HEK293 (cell line): ENCODE results near the gene RBM19.

Experiments used
- CTCF ChIA-PET: fragments of 350-600 bp; formaldehyde crosslinking; extraction: SDS; loops from one replicate; lab custom pipeline; 2021; ENCODE audit warnings: antibody characterized with exemption; lab: Yijun Ruan, JAX
- POLR2A ChIA-PET: fragments of 300-600 bp; formaldehyde crosslinking; extraction: SDS; loops from one replicate; lab custom pipeline; 2020; ENCODE audit warnings: antibody characterized with exemption, inconsistent platforms; lab: Yijun Ruan, JAX
- H3K27ac ChIP-seq: fragments of 200-500 bp; sonication (Bioruptor generic); 2 replicates; pipeline ENCODE4 v1.5.1; 2014; ENCODE audit warnings: low read depth, low read length, control low read depth, inconsistent platforms; ENCODE audit errors: extremely low read depth
- H3K36me3 ChIP-seq, 2 experiments: fragments of 200-500 bp in 1 of 2; sonication (Bioruptor generic) in 1 of 2; 1 replicate in 1 of 2; 2 replicates in 1 of 2; pipeline ENCODE4 v1.5.1; 2014 to 2017; ENCODE audit warnings: inconsistent platforms in 2 of 2, low read length in 2 of 2; ENCODE audit not compliant: control insufficient read depth in 2 of 2, insufficient read depth in 1 of 2
- H3K4me1 ChIP-seq: fragments of 200-500 bp; sonication (Bioruptor generic); 2 replicates; pipeline ENCODE4 v1.5.1; 2014; ENCODE audit warnings: mild to moderate bottlenecking, low read length, inconsistent platforms; ENCODE audit not compliant: control insufficient read depth, insufficient read depth
- H3K4me3 ChIP-seq: 2 replicates; pipeline ENCODE4 v1.5.1; 2011; ENCODE audit warnings: low read depth, mild to moderate bottlenecking, control low read depth, low read length, moderate library complexity
- H3K9me3 ChIP-seq: fragments of 200-500 bp; sonication (Bioruptor generic); 2 replicates; pipeline ENCODE4 v1.5.1; 2014; ENCODE audit warnings: low read depth, low read length, inconsistent platforms; ENCODE audit not compliant: control insufficient read depth, insufficient read depth
- ELK4 ChIP-seq: IDR thresholded peaks from 2 replicates; pipeline ENCODE4 v1.6.1; 2011; ENCODE audit warnings: mild to moderate bottlenecking, low read depth, low read length, borderline replicate concordance
- GLI2 ChIP-seq: fragments of 450-650 bp; formaldehyde crosslinking; IDR thresholded peaks from 2 replicates; pipeline ENCODE4; 2017; ENCODE audit warnings: missing biosample characterization, missing genetic modification characterization, low read depth, borderline replicate concordance
- GLIS2 ChIP-seq: fragments of 450-650 bp; formaldehyde crosslinking; IDR thresholded peaks from 2 replicates; pipeline ENCODE4 v1.5.1; 2016; ENCODE audit warnings: missing biosample characterization, missing genetic modification characterization
- PATZ1 ChIP-seq: fragments of 450-650 bp; formaldehyde crosslinking; IDR thresholded peaks from 2 replicates; pipeline ENCODE4 v1.5.1; 2016; ENCODE audit warnings: missing biosample characterization, missing genetic modification characterization
- SALL2 ChIP-seq: fragments of 450-650 bp; formaldehyde crosslinking; IDR thresholded peaks from 2 replicates; pipeline ENCODE4 v1.5.0; 2017; ENCODE audit warnings: missing biosample characterization, mild to moderate bottlenecking, missing genetic modification characterization, borderline replicate concordance
- SCRT2 ChIP-seq: fragments of 450-650 bp; formaldehyde crosslinking; IDR thresholded peaks from 2 replicates; pipeline ENCODE4 v1.5.1; 2016; ENCODE audit warnings: missing biosample characterization, missing genetic modification characterization
- SP3 ChIP-seq: fragments of 450-650 bp; formaldehyde crosslinking; IDR thresholded peaks from 2 replicates; pipeline ENCODE4 v1.5.1; 2016; ENCODE audit warnings: missing biosample characterization, missing genetic modification characterization
- TCF7L2 ChIP-seq: IDR thresholded peaks from 2 replicates; pipeline ENCODE4 v1.6.1; 2011; ENCODE audit warnings: low read depth, mild to moderate bottlenecking, inconsistent platforms, low read length, moderate library complexity, borderline replicate concordance
- YY2 ChIP-seq: fragments of 450-650 bp; formaldehyde crosslinking; IDR thresholded peaks from 2 replicates; pipeline ENCODE4 v1.5.1; 2016; ENCODE audit warnings: missing biosample characterization, missing genetic modification characterization
- ZBTB17 ChIP-seq: fragments of 450-650 bp; formaldehyde crosslinking; IDR thresholded peaks from 2 replicates; pipeline ENCODE4 v1.5.1; 2016; ENCODE audit warnings: missing biosample characterization, missing genetic modification characterization
- ZEB2 ChIP-seq: fragments of 450-650 bp; formaldehyde crosslinking; IDR thresholded peaks from 2 replicates; pipeline ENCODE4 v1.5.1; 2016; ENCODE audit warnings: missing biosample characterization, missing genetic modification characterization
- ZNF114 ChIP-seq: fragments of 450-650 bp; formaldehyde crosslinking; IDR thresholded peaks from 2 replicates; pipeline ENCODE4 v1.5.0; 2017; ENCODE audit warnings: missing biosample characterization, missing genetic modification characterization
- ZNF155 ChIP-seq: fragments of 450-650 bp; formaldehyde crosslinking; IDR thresholded peaks from 2 replicates; pipeline ENCODE4 v1.5.1; 2016; ENCODE audit warnings: missing biosample characterization, missing genetic modification characterization
- ZNF280C ChIP-seq: fragments of 450-650 bp; formaldehyde crosslinking; IDR thresholded peaks from 2 replicates; pipeline ENCODE4 v1.5.1; 2016; ENCODE audit warnings: missing biosample characterization, missing genetic modification characterization
- ZNF366 ChIP-seq: fragments of 450-650 bp; formaldehyde crosslinking; conservative IDR thresholded peaks from 2 replicates; pipeline ENCODE4 v1.5.1; 2016; ENCODE audit warnings: missing biosample characterization, missing genetic modification characterization
- ZNF394 ChIP-seq: fragments of 450-650 bp; formaldehyde crosslinking; IDR thresholded peaks from 2 replicates; pipeline ENCODE4 v1.5.1; 2016; ENCODE audit warnings: missing biosample characterization, missing genetic modification characterization, mild to moderate bottlenecking, moderate library complexity, borderline replicate concordance
- ZNF513 ChIP-seq: fragments of 450-650 bp; IDR thresholded peaks from 2 replicates; pipeline ENCODE4 v1.5.1; 2018; ENCODE audit warnings: missing biosample characterization, missing genetic modification characterization
- ZNF558 ChIP-seq: fragments of 450-650 bp; formaldehyde crosslinking; IDR thresholded peaks from 2 replicates; pipeline ENCODE4 v1.5.1; 2016; ENCODE audit warnings: missing biosample characterization, missing genetic modification characterization
- ZNF629 ChIP-seq: fragments of 450-650 bp; formaldehyde crosslinking; IDR thresholded peaks from 2 replicates; pipeline ENCODE4 v1.5.1; 2017; ENCODE audit warnings: missing biosample characterization, missing genetic modification characterization
- ZNF658 ChIP-seq: fragments of 450-650 bp; formaldehyde crosslinking; IDR thresholded peaks from 2 replicates; pipeline ENCODE4; 2016; ENCODE audit warnings: missing biosample characterization, missing genetic modification characterization
- ZNF843 ChIP-seq: fragments of 450-650 bp; formaldehyde crosslinking; IDR thresholded peaks from 2 replicates; pipeline ENCODE4 v1.5.1; 2016; ENCODE audit warnings: missing biosample characterization, missing genetic modification characterization
- ZSCAN30 ChIP-seq: fragments of 450-650 bp; IDR thresholded peaks from 2 replicates; pipeline ENCODE4 v1.5.1; 2018; ENCODE audit warnings: missing biosample characterization, mild to moderate bottlenecking, missing genetic modification characterization, moderate library complexity

Gene RBM19

DNA sequence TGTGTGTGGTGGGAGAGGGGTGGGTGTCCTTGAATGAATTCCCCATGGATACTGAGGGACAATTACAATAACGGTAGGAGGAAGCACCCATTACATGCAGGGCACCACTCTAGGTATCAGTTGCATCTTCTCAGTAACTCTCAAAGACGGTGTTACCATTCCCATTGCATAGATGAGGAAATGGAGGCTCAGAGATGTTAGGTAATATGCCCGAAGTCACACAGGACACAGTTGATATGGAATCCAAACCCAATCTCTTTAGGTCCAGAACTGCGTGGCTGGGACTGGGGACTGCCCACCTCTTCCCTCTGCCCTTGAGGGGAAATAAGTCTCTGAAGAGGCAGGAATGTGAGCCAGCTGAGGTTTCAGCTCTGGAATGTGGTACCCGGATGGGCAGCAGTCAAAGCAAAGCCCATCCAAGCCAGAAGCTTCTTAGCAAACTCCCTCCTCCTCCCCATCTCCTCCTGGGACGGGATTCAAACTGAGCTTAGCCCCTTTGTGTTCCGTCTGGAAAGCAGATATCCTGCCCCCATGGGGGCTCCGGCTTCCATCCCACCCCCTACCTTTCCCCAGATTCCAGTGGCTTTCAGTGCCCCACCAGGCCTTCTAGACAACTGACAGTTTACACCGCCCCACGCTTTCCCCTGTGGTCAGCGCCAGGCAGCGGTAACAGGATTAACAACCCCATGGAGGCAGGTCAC is 187.5 kb downstream of the RBM19 start:
- ChIA-PET CTCF (no interaction called here), POLR2A (no interaction called here)
- no peaks in the 10 kb centered on the region for H3K36me3 ChIP-seq

DNA sequence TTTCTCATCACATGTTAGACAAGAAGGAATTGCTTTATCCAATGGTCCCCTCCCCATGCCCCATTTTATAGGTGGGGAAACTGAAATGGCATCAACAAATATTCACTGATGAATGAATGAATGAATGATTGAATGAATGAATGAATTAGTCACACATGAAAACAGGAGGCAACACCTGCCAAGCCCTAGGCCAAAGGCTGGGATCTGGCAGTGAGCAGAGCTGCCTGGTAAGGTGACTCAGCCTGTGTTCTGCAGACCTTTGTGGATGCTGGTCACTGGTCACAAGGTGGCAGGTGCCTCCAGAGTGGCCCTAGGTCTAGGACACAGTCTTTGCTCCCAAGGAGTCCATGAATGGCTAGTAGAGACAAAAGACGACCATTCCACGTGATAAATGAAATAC is 188.4 kb downstream of the RBM19 start:
- Histone ChIP-seq H3K27ac (no peak overlapping the region), H3K9me3 (no peaks in the 10 kb centered on the region), H3K4me3 (no peak overlapping the region), H3K4me1 (no peaks in the 10 kb centered on the region), H3K36me3 (no peaks in the 10 kb centered on the region)
- TF ChIP-seq PATZ1 (tag by site-specific recombination) (no peak), YY2 (tag by site-specific recombination) (no peak), ZNF629 (tag by site-specific recombination) (no peak), SP3 (tag by site-specific recombination) (no peak), ZSCAN30 (tag by site-specific recombination) (no peak), ZNF843 (tag by site-specific recombination) (no peak), ZNF280C (tag by site-specific recombination) (no peak), ZNF513 (tag by site-specific recombination) (no peak), GLI2 (no peak), ZNF658 (tag by site-specific recombination) (no peak), GLIS2 (no peak), ELK4 (no peak)
- ChIA-PET POLR2A (interaction anchor here (0.5 kb wide), 1 partner anchor 685 kb away, joined by 4 read pairs; no protein-coding TSS in a partner anchor), CTCF (no interaction called here)

More for the DNA sequence above, 187.5 kb downstream of the RBM19 start:
- H3K4me3 ChIP-seq = no peak overlapping the region
- TF ChIP-seq SALL2 (tag by site-specific recombination) = no peak
- no peak for TF ChIP-seq ZNF366
- no peak for TF ChIP-seq ZNF394 (tag by site-specific recombination)
- TF ChIP-seq ZNF114 (tag by site-specific recombination) = no peak
- TF ChIP-seq PATZ1 (tag by site-specific recombination) = no peak
- no peak for TF ChIP-seq ZNF155 (tag by site-specific recombination)
- TF ChIP-seq SCRT2 (tag by site-specific recombination) = no peak
- no peak for TF ChIP-seq ZEB2 (tag by site-specific recombination)
- TF ChIP-seq TCF7L2 = no peak
- no peak for TF ChIP-seq ZNF558 (tag by site-specific recombination)
- TF ChIP-seq ZBTB17 (tag by site-specific recombination) = no peak
- no peaks in the 10 kb centered on the region for H3K9me3 ChIP-seq
- H3K27ac ChIP-seq = no peak overlapping the region
- H3K4me1 ChIP-seq = no peaks in the 10 kb centered on the region
